ENCODE results near the gene ENTPD2.

Gene ENTPD2

GRCh38 chr9:137049544-137050449 lies 4.1 kb downstream of the ENTPD2 start:
- no peak for DNase-seq (ENCODE audit: low read depth)
- H3K4me3 ChIP-seq (ENCODE audit: low read depth, low read length), result no peak overlapping the region

- no peak for DNase-seq (ENCODE audit: low read depth)
- H3K4me3 ChIP-seq (ENCODE audit: low read depth, low read length), result no peak overlapping the region
These were observed 5.0 kb downstream of the ENTPD2 start for GRCh38 chr9:137048655-137049543.

GRCh38 chr9:137046088-137046787 lies 7.6 kb downstream of the ENTPD2 start, which contains the start of gene NPDC1:
TSS of gene NPDC1 (minus strand) at chr9:137046177. CDS start at chr9:137045989, 188 bp downstream.
- DNase-seq (ENCODE audit: low read depth), result no peak
- H3K4me3 ChIP-seq (ENCODE audit: low read depth, low read length), result peak within 1 kb of the TSS; percentile 65

GRCh38 chr9:137045294-137046087 lies 8.4 kb downstream of the ENTPD2 start:
- H3K4me3 ChIP-seq (ENCODE audit: low read depth, low read length), result peak overlapping the region; percentile 65
- no peak for DNase-seq (ENCODE audit: low read depth)

- H3K4me3 ChIP-seq (ENCODE audit: low read depth, low read length), result peak overlapping the region; percentile 65
- DNase-seq (ENCODE audit: low read depth), result no peak
These were observed 9.2 kb downstream of the ENTPD2 start for GRCh38 chr9:137044502-137045177.

GRCh38 chr9:137044037-137044436 lies 9.8 kb downstream of the ENTPD2 start:
- no peak overlapping the region for H3K4me3 ChIP-seq (ENCODE audit: low read depth, low read length)
- DNase-seq (ENCODE audit: low read depth), result no peak

- H3K4me3 ChIP-seq (ENCODE audit: low read depth, low read length), result no peak overlapping the region
- DNase-seq (ENCODE audit: low read depth), result no peak
These were observed 10.8 kb downstream of the ENTPD2 start for GRCh38 chr9:137042751-137043727.

- H3K4me3 ChIP-seq (ENCODE audit: low read depth, low read length), result no peak overlapping the region
- DNase-seq (ENCODE audit: low read depth), result no peak
These were observed 12.7 kb downstream of the ENTPD2 start for GRCh38 chr9:137041124-137041523.

GRCh38 chr9:137040568-137040967 lies 13.3 kb downstream of the ENTPD2 start:
- H3K4me3 ChIP-seq (ENCODE audit: low read depth, low read length), result no peak overlapping the region
- no peak for DNase-seq (ENCODE audit: low read depth)

- no peak overlapping the region for H3K4me3 ChIP-seq (ENCODE audit: low read depth, low read length)
These were observed 14.1 kb downstream of the ENTPD2 start for GRCh38 chr9:137039611-137040366.

GRCh38 chr9:137038916-137039315 lies 14.9 kb downstream of the ENTPD2 start:
- DNase-seq (ENCODE audit: low read depth), result no peak
- H3K4me3 ChIP-seq (ENCODE audit: low read depth, low read length), result no peak overlapping the region

More at GRCh38 chr9:137039611-137040366, 14.1 kb downstream of the ENTPD2 start:
- DNase-seq (ENCODE audit: low read depth), result no peak

- no peak overlapping the region for H3K4me3 ChIP-seq (ENCODE audit: low read depth, low read length)
- no peak for DNase-seq (ENCODE audit: low read depth)
These were observed 16.4 kb downstream of the ENTPD2 start for GRCh38 chr9:137037483-137037882.

GRCh38 chr9:137037035-137037434 lies 16.8 kb downstream of the ENTPD2 start:
- DNase-seq (ENCODE audit: low read depth), result no peak

GRCh38 chr9:137035937-137036336 lies 17.9 kb downstream of the ENTPD2 start:
- DNase-seq (ENCODE audit: low read depth), result no peak
- H3K4me3 ChIP-seq (ENCODE audit: low read depth, low read length), result no peak overlapping the region

More at GRCh38 chr9:137037035-137037434, 16.8 kb downstream of the ENTPD2 start:
- no peak overlapping the region for H3K4me3 ChIP-seq (ENCODE audit: low read depth, low read length)

- no peak for DNase-seq (ENCODE audit: low read depth)
- no peak overlapping the region for H3K4me3 ChIP-seq (ENCODE audit: low read depth, low read length)
These were observed 18.4 kb downstream of the ENTPD2 start for GRCh38 chr9:137035507-137035834.

- no peak overlapping the region for H3K4me3 ChIP-seq (ENCODE audit: low read depth, low read length)
- DNase-seq (ENCODE audit: low read depth), result peak; percentile 39
These were observed 19.0 kb downstream of the ENTPD2 start for GRCh38 chr9:137034709-137035506.
